Measurements from ENCODE around the gene CEP112. TPM values are rescaled to one million over a fixed set of nuclear protein-coding genes. Genes with fewer than 3 reads are reported as not detected.

The CEP112 gene
- total RNA-seq, 1 experiment from 2014 or later = 6.1 TPM

DNA sequence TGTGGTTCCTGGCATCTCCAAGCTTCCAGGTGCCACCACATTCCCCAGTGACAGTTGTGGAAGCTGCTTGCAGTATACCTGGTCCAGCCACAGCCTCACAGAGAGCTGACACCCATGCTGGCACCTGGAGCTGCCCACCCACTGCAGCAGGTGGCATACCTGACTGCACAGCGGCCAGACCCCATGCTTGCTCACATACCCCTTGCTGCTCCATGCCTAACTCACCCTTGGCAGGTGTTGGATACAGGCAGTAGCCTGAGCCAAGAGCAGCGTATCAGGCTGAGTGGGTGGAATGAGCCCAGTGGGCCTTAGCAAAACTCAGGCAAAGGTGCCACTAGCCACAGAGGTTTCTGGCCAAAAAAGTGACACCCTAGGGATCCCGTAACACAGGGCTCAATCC is 232.3 kb downstream of the CEP112 start:
- H3K9me3 Mint-ChIP-seq = peaks cover 25% of the 10 kb centered on the region
- ATAC-seq (no peak), DNase-seq (ENCODE audit: low spot score) (no peak)
- POLR2A ChIA-PET = interaction anchor here (0.5 kb wide), 1 partner anchor 369 kb away, joined by 3 read pairs; no protein-coding TSS in a partner anchor
- H3K4me3 Mint-ChIP-seq = no peak overlapping the region
- peaks cover 10% of the 10 kb centered on the region; the same call in 1 of the 2 replicates for H3K36me3 Mint-ChIP-seq
- H3K27me3 Mint-ChIP-seq (ENCODE audit: low read depth) = no peaks in the 10 kb centered on the region
- CTCF ChIA-PET = interaction anchor here (1.0 kb wide), 1 partner anchor 728 kb away, joined by 3 read pairs; no protein-coding TSS in a partner anchor
- no peak overlapping the region for H3K27ac Mint-ChIP-seq
- H3K4me1 Mint-ChIP-seq = no peaks in the 10 kb centered on the region
- TF ChIP-seq, protein P1, sequence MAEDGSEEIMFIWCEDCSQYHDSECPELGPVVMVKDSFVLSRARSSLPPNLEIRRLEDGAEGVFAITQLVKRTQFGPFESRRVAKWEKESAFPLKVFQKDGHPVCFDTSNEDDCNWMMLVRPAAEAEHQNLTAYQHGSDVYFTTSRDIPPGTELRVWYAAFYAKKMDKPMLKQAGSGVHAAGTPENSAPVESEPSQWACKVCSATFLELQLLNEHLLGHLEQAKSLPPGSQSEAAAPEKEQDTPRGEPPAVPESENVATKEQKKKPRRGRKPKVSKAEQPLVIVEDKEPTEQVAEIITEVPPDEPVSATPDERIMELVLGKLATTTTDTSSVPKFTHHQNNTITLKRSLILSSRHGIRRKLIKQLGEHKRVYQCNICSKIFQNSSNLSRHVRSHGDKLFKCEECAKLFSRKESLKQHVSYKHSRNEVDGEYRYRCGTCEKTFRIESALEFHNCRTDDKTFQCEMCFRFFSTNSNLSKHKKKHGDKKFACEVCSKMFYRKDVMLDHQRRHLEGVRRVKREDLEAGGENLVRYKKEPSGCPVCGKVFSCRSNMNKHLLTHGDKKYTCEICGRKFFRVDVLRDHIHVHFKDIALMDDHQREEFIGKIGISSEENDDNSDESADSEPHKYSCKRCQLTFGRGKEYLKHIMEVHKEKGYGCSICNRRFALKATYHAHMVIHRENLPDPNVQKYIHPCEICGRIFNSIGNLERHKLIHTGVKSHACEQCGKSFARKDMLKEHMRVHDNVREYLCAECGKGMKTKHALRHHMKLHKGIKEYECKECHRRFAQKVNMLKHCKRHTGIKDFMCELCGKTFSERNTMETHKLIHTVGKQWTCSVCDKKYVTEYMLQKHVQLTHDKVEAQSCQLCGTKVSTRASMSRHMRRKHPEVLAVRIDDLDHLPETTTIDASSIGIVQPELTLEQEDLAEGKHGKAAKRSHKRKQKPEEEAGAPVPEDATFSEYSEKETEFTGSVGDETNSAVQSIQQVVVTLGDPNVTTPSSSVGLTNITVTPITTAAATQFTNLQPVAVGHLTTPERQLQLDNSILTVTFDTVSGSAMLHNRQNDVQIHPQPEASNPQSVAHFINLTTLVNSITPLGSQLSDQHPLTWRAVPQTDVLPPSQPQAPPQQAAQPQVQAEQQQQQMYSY (CRISPR knock-in tag; IDR thresholded peaks at IDR 0.05) = no peak
- TF ChIP-seq TCF7 (CRISPR knock-in tag; IDR thresholded peaks at IDR 0.05; ENCODE audit: low read depth) (no peak), TEAD4 (CRISPR knock-in tag; IDR thresholded peaks at IDR 0.05) (no peak), GTF2I (CRISPR knock-in tag; conservative IDR thresholded peaks at IDR 0.05) (no peak), E2F1 (CRISPR knock-in tag; IDR thresholded peaks at IDR 0.05) (no peak), ETV6 (CRISPR knock-in tag; IDR thresholded peaks at IDR 0.05) (no peak), NR2C2 (CRISPR knock-in tag; IDR thresholded peaks at IDR 0.05) (no peak)
- TF ChIP-seq, protein P2, sequence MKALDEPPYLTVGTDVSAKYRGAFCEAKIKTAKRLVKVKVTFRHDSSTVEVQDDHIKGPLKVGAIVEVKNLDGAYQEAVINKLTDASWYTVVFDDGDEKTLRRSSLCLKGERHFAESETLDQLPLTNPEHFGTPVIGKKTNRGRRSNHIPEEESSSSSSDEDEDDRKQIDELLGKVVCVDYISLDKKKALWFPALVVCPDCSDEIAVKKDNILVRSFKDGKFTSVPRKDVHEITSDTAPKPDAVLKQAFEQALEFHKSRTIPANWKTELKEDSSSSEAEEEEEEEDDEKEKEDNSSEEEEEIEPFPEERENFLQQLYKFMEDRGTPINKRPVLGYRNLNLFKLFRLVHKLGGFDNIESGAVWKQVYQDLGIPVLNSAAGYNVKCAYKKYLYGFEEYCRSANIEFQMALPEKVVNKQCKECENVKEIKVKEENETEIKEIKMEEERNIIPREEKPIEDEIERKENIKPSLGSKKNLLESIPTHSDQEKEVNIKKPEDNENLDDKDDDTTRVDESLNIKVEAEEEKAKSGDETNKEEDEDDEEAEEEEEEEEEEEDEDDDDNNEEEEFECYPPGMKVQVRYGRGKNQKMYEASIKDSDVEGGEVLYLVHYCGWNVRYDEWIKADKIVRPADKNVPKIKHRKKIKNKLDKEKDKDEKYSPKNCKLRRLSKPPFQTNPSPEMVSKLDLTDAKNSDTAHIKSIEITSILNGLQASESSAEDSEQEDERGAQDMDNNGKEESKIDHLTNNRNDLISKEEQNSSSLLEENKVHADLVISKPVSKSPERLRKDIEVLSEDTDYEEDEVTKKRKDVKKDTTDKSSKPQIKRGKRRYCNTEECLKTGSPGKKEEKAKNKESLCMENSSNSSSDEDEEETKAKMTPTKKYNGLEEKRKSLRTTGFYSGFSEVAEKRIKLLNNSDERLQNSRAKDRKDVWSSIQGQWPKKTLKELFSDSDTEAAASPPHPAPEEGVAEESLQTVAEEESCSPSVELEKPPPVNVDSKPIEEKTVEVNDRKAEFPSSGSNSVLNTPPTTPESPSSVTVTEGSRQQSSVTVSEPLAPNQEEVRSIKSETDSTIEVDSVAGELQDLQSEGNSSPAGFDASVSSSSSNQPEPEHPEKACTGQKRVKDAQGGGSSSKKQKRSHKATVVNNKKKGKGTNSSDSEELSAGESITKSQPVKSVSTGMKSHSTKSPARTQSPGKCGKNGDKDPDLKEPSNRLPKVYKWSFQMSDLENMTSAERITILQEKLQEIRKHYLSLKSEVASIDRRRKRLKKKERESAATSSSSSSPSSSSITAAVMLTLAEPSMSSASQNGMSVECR (CRISPR knock-in tag; IDR thresholded peaks at IDR 0.05; ENCODE audit: borderline replicate concordance) = no peak

DNA sequence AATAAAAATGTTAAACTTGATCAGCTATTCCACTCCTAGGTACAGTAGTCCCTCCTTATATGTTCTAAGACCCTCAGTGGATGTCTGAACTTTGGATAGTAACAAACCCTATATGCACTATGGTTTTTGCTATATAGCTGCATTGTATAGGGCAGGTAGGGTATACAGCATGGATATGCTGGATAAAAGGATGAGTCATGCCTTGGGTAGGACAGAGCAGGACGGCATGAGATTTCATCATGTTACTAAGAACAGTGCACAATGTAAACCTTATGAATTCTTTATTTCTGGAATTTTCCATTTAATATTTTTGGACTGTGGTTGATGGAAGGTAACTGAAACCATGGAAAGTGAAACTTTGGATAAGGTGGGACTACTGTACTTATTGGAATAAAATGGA is 235.1 kb downstream of the CEP112 start:
- Mint-ChIP-seq H3K9me3 (peaks cover 21% of the 10 kb centered on the region), H3K27me3 (ENCODE audit: low read depth) (no peaks in the 10 kb centered on the region), H3K27ac (no peak overlapping the region), H3K4me3 (no peak overlapping the region), H3K4me1 (peaks cover 13% of the 10 kb centered on the region), H3K36me3 (peaks cover 13% of the 10 kb centered on the region)
- no peak for ATAC-seq
- DNase-seq (ENCODE audit: low spot score) = no peak
- CTCF ChIA-PET = no interaction called here
- POLR2A ChIA-PET = no interaction called here
- TF ChIP-seq GRHL2 (CRISPR knock-in tag; IDR thresholded peaks at IDR 0.05; ENCODE audit: insufficient replicate concordance, severe bottlenecking) = no peak
- no peak for TF ChIP-seq KAT7 (CRISPR knock-in tag; IDR thresholded peaks at IDR 0.05; ENCODE audit: borderline replicate concordance)
- no peak for TF ChIP-seq ZNF416 (CRISPR knock-in tag; IDR thresholded peaks at IDR 0.05)
- no peak for TF ChIP-seq FOXP4 (CRISPR knock-in tag; IDR thresholded peaks at IDR 0.05)
- TF ChIP-seq, protein P3, sequence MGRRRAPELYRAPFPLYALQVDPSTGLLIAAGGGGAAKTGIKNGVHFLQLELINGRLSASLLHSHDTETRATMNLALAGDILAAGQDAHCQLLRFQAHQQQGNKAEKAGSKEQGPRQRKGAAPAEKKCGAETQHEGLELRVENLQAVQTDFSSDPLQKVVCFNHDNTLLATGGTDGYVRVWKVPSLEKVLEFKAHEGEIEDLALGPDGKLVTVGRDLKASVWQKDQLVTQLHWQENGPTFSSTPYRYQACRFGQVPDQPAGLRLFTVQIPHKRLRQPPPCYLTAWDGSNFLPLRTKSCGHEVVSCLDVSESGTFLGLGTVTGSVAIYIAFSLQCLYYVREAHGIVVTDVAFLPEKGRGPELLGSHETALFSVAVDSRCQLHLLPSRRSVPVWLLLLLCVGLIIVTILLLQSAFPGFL (CRISPR knock-in tag; IDR thresholded peaks at IDR 0.05; ENCODE audit: borderline replicate concordance) = no peak
- no peak for TF ChIP-seq CREB1 (CRISPR knock-in tag; IDR thresholded peaks at IDR 0.05)
- TF ChIP-seq ZNF317 (CRISPR knock-in tag; IDR thresholded peaks at IDR 0.05; ENCODE audit: borderline replicate concordance, low read depth) = no peak
- no peak for TF ChIP-seq ZSCAN18 (CRISPR knock-in tag; IDR thresholded peaks at IDR 0.05)
- TF ChIP-seq USF1 (CRISPR knock-in tag; IDR thresholded peaks at IDR 0.05) = no peak
- TF ChIP-seq TCF7 (CRISPR knock-in tag; IDR thresholded peaks at IDR 0.05; ENCODE audit: low read depth) = no peak
- TF ChIP-seq CBFB (CRISPR knock-in tag; IDR thresholded peaks at IDR 0.05; ENCODE audit: low read depth) = no peak
- TF ChIP-seq ZNF671 (CRISPR knock-in tag; IDR thresholded peaks at IDR 0.05) = no peak
- no peak for TF ChIP-seq ESRRA (CRISPR knock-in tag; IDR thresholded peaks at IDR 0.05; ENCODE audit: borderline replicate concordance)
- no peak for TF ChIP-seq NFE2L1 (CRISPR knock-in tag; IDR thresholded peaks at IDR 0.05)

Data from WTC11 (cell line).